ENCODE measurements around the gene RPS25. TPM values are rescaled to one million over a fixed set of nuclear protein-coding genes. Genes with fewer than 3 reads are reported as not detected.

Gene RPS25
- total and polyA plus RNA-seq, 10 of the 15 experiments (the other 5 are each of a cell fraction or from before 2014, with no cell fraction given) = 886 to 3,746 (median 3,066) TPM

GRCh38 chr11:119029069-119029339 is 10.9 kb upstream of the RPS25 start (continued):
- no peak for TF ChIP-seq TARDBP (IDR thresholded peaks at IDR 0.05; ENCODE audit: borderline replicate concordance)
- TF ChIP-seq ZZZ3 (IDR thresholded peaks at IDR 0.05; ENCODE audit: control insufficient read depth, insufficient read length, low read depth) = no peak
- no peak for TF ChIP-seq BCLAF1 (IDR thresholded peaks at IDR 0.05)

DNA sequence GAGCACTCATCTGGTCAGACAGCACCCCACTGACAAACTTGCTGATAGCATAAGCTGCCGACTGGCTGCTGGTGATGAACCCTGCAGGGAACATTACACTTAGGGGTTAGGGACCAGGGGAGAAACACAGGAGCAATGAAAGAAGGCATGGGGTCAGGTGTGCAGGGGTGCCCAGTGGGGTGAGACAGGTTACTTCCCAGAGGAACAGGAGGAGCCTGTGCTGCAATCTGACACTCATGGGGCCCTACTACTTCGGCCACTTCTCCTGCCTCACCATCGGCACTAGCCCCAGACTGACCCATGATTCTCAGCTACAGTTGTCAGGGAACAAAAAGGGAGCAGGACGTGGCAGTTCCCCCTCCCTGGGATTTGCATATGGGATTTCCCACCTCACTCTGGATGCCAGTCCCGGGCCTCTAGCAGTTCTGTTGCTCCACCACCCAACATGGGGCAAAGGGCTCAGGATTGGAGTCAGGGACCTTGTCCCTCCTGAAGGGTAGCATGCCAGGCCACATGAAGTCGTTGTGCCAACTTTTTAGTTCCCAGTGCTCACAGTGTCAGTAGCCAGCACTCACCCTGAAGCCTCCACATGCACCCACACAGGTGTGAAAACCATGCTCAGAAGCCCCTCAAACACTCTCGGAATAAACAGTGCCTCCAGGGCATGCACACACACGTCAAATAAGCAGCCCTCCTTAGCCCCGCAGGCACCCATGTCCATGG is 10.4 kb upstream of the RPS25 start:
- in situ Hi-C loops (cut with MboI) = no loop called here
- ChIA-PET POLR2A (interaction anchor here (0.6 to 2.3 kb wide), 6 partner anchors 10 to 88 kb away, joined by 3 to 9 read pairs (median 4); partner anchors contain the start of genes C2CD2L, CENATAC, RPS25 and TRAPPC4), SMC1A (ENCODE audit: uncharacterized antibody, unreplicated experiment) (interaction anchor here (0.5 to 4.9 kb wide), 4 partner anchors 11 to 296 kb away, joined by 3 to 40 read pairs (median 3); partner anchors contain the start of genes RPS25 and TRAPPC4), RAD21 (ENCODE audit: unreplicated experiment) (interaction anchor here (0.7 kb wide), 1 partner anchor 28 kb away, joined by 3 read pairs; no protein-coding TSS in a partner anchor), CTCF (no interaction called here)
- no peak for FAIRE-seq
- Histone ChIP-seq H3K9ac (ENCODE audit: control insufficient read depth, insufficient read depth, low read length) (no peak overlapping the region), H3K4me3 (no peak overlapping the region; the same call in none of the 2 replicates), H2AFZ (ENCODE audit: control insufficient read depth, low read depth, low read length) (no peak overlapping the region), H3K27me3 (replicated peaks in 1 of 2; ENCODE audit: control insufficient read depth in 2 of 2, insufficient read depth in 2 of 2, low read length in 1 of 2) (no peaks in the 10 kb centered on the region), H3K4me1 (ENCODE audit: control insufficient read depth, insufficient read depth, low read length) (peaks cover 14% of the 10 kb centered on the region), H3K36me3 (ENCODE audit: control insufficient read depth in 2 of 2, insufficient read depth in 2 of 2, low read length in 1 of 2) (peaks cover 4 to 5% of the 10 kb centered on the region in 2 experiments; a peak in 3 of 4 replicates), H3K4me2 (ENCODE audit: control insufficient read depth, insufficient read depth) (peak overlapping the region; percentile 85; the same call in 1 of the 2 replicates), H4K20me1 (ENCODE audit: control insufficient read depth, insufficient read depth) (no peaks in the 10 kb centered on the region), H3K9me3 (replicated peaks; ENCODE audit: control insufficient read depth, insufficient read depth, low read length) (no peaks in the 10 kb centered on the region), H3K79me2 (ENCODE audit: control insufficient read depth, insufficient read depth, low read length) (peaks cover 13% of the 10 kb centered on the region), H3K27ac (ENCODE audit: control insufficient read depth, insufficient read depth) (no peak overlapping the region)
- TF ChIP-seq SPI1 (IDR thresholded peaks at IDR 0.05; ENCODE audit: borderline replicate concordance, insufficient read depth, low read depth, low read length) (no peak), USF2 (IDR thresholded peaks at IDR 0.05; ENCODE audit: borderline replicate concordance, low read depth, low read length) (no peak), POU2F2 (IDR thresholded peaks at IDR 0.05; ENCODE audit: borderline replicate concordance, low read depth, low read length) (peak; percentile 24; the same call in 1 of the 3 replicates), ASH2L (IDR thresholded peaks at IDR 0.05; ENCODE audit: borderline replicate concordance, low read depth) (no peak)
- no peak for DNase-seq (ENCODE audit: low read depth, low spot score)
- ATAC-seq = no peak
- no TSS peak for BruUV-seq (replicated peaks)
- WGBS (ENCODE audit: insufficient coverage, insufficient replicate concordance, low lambda C conversion rate, missing lambda C conversion rate) = 76% methylated on average over 9 of the region's 9 CpGs
- intact Hi-C loops (cut with micrococcal nuclease; ENCODE audit: unreplicated experiment) = no loop called here
